LNCAP (cell line): Measurements from ENCODE around the gene COLQ.

ENCODE experiments used
- CTCF ChIP-seq: fragments of 450-650 bp; IDR thresholded peaks from 2 replicates; pipeline ENCODE4 v1.5.1; 2017; ENCODE audit warnings: mild to moderate bottlenecking

The COLQ gene

GRCh38 chr3:15519096-15519495, 2.4 kb downstream of the COLQ start:
- TF ChIP-seq CTCF: no peak

- no peak for TF ChIP-seq CTCF
These were observed 6.7 kb downstream of the COLQ start for GRCh38 chr3:15514663-15515340.

DNA sequence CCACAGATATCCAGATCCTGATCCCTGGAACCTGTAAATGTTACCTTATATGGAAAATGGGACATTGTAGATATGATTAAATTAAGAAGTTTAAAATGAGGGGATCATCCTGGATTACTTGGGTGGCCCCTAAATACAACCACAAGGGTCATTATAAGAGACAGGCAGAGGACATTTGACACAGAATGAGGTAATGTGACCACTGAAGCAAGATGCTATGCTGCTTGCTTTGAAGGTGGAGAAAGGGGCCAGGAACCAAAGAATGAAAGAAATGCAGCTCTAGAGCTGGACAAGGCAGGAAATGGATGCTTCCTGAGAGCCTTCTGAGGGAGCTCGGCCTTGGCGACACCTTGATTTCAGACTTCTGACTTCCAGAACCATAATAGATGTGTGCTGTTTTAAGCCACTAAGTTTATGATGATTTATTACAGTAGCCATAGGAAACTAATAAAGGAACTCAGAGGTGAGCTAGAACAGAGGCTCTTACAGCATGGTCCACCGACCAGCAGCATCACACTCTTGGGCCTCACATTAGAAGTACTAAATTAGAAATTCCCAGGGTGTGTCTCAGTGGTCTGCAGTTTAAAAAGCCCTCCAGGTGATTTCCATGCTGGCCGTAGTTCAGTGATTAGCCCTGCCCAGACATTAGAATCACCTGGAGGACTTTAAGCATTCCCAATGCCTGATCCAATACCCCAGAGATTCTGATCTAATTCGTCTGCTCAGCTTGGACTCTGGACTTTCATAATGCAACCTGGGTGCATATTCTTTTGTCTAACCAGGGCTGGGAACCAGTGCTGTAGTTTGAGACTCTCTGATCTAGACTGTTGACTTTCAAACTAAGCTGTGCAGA, 7.5 kb downstream of the COLQ start:
- TF ChIP-seq CTCF: no peak

- no peak for TF ChIP-seq CTCF
These were observed 8.4 kb downstream of the COLQ start for GRCh38 chr3:15513116-15513515.

GRCh38 chr3:15512166-15512565, 9.3 kb downstream of the COLQ start:
- TF ChIP-seq CTCF: no peak

- TF ChIP-seq CTCF: no peak
These were observed 10.3 kb downstream of the COLQ start for GRCh38 chr3:15511156-15511555.

DNA sequence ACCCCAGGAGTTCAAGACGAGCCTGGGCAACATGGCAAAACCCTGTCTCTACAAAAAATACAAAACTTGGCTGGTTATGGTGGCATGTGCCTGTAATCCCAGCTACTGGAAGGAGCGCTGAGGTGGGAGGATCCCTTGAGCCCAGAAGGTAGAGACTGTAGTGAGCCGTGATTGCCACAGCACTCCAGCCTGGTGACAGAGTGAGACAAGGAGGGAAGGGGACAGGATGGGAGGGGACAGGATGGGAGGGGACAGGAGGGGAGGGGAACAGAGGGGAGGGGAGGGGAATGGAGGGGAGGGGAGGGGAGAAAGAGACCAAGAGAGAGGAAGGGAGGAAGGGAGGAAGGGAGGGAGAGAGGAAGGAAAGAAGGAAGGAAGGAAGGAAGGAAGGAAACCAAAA, 11.0 kb downstream of the COLQ start:
- no peak for TF ChIP-seq CTCF
